Nephron (organoid): ENCODE measurements around the gene PRF1.

ENCODE experiments used
- H3K27ac Mint-ChIP-seq, 3 experiments: 2 replicates each; pipeline ENCODE4 v1.8.0; 2020; ENCODE audit warnings: mixed read lengths in 3 of 3, mild to moderate bottlenecking in 2 of 3, moderate library complexity in 1 of 3
- H3K27me3 Mint-ChIP-seq: 2 replicates; pipeline ENCODE4 v1.8.0; 2021; ENCODE audit warnings: low read depth, mild to moderate bottlenecking, moderate library complexity, mixed read lengths
- H3K36me3 Mint-ChIP-seq: 2 replicates; pipeline ENCODE4 v1.8.0; 2020; ENCODE audit warnings: low read depth, mixed read lengths
- H3K4me1 Mint-ChIP-seq: 2 replicates; pipeline ENCODE4 v1.8.0; 2020; ENCODE audit warnings: mixed read lengths
- H3K4me3 Mint-ChIP-seq, 3 experiments: 2 replicates each; pipeline ENCODE4 v1.8.0; 2020; ENCODE audit warnings: mild to moderate bottlenecking in 3 of 3, mixed read lengths in 3 of 3, moderate library complexity in 2 of 3
- H3K9me3 Mint-ChIP-seq: 2 replicates; pipeline ENCODE4 v1.8.0; 2020; ENCODE audit warnings: mixed read lengths
- TF ChIP-seq, protein P1 (sequence below), 3 experiments: fragments of 200-600 bp; sonication (generic); IDR thresholded peaks; one replicate each; pipeline ENCODE4 v1.5.0; 2021; ENCODE audit warnings: antibody characterized with exemption in 3 of 3; ENCODE audit not compliant: unreplicated experiment in 3 of 3

The PRF1 gene

DNA sequence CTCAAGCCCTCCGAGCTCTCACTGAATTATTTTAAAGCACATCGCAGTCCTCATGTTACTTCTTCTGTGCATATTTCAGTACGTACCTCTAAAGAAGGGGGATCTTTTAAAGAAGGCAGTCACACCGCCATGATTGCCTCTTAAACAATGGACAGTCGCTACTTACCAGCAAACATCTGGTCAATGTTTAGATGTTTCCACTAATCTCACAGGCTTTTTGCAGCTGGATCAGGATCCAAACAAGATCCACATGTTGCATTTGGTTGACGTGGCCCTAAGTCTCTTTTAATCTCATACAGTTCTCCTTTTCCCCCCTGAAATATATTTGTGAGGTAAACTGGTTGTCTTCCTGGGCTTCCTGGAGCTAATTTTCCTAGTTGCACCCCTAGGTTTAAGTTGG is 50.0 kb downstream of the PRF1 start:
- TF ChIP-seq, protein P1, sequence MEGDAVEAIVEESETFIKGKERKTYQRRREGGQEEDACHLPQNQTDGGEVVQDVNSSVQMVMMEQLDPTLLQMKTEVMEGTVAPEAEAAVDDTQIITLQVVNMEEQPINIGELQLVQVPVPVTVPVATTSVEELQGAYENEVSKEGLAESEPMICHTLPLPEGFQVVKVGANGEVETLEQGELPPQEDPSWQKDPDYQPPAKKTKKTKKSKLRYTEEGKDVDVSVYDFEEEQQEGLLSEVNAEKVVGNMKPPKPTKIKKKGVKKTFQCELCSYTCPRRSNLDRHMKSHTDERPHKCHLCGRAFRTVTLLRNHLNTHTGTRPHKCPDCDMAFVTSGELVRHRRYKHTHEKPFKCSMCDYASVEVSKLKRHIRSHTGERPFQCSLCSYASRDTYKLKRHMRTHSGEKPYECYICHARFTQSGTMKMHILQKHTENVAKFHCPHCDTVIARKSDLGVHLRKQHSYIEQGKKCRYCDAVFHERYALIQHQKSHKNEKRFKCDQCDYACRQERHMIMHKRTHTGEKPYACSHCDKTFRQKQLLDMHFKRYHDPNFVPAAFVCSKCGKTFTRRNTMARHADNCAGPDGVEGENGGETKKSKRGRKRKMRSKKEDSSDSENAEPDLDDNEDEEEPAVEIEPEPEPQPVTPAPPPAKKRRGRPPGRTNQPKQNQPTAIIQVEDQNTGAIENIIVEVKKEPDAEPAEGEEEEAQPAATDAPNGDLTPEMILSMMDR (IDR thresholded peaks at IDR 0.05; ENCODE audit: unreplicated experiment in 3 of 3): no peak
- H3K4me3 Mint-ChIP-seq: no peak overlapping the region
- H3K4me1 Mint-ChIP-seq: peaks cover 27% of the 10 kb centered on the region
- no peaks in the 10 kb centered on the region for H3K9me3 Mint-ChIP-seq
- H3K27ac Mint-ChIP-seq: peak overlapping the region; percentile 37 to 69 (median 52)
- H3K27me3 Mint-ChIP-seq: no peaks in the 10 kb centered on the region
- no peaks in the 10 kb centered on the region for H3K36me3 Mint-ChIP-seq

DNA sequence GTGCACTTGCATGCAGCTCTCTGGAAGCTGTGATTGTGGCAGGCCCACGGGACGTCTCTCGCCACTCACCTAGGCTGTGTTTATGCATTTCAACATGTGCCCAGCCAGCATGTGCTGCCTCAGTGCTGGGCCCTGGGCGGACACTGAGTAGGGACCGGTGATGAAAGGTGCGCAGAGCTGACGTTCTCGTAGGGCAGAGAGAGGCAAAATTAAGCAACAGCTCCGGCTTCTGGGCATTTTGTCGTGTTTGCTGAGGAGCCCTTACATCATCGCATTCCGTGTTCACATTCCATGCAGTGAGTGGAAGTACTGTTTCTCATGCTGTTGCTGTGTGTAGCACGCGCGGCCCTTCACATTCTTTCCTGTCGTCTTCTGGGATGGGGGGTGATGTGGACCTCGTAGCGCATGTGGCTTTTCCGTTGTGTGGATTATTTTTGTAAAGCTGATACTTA is 50.5 kb downstream of the PRF1 start:
- no peaks in the 10 kb centered on the region for H3K9me3 Mint-ChIP-seq
- no peaks in the 10 kb centered on the region for H3K36me3 Mint-ChIP-seq
- peaks cover 27% of the 10 kb centered on the region for H3K4me1 Mint-ChIP-seq
- peak overlapping the region; percentile 37 to 69 (median 52) for H3K27ac Mint-ChIP-seq
- H3K4me3 Mint-ChIP-seq: no peak overlapping the region
- H3K27me3 Mint-ChIP-seq: no peaks in the 10 kb centered on the region
- TF ChIP-seq, protein P1 (IDR thresholded peaks at IDR 0.05; ENCODE audit: unreplicated experiment in 3 of 3): no peak

DNA sequence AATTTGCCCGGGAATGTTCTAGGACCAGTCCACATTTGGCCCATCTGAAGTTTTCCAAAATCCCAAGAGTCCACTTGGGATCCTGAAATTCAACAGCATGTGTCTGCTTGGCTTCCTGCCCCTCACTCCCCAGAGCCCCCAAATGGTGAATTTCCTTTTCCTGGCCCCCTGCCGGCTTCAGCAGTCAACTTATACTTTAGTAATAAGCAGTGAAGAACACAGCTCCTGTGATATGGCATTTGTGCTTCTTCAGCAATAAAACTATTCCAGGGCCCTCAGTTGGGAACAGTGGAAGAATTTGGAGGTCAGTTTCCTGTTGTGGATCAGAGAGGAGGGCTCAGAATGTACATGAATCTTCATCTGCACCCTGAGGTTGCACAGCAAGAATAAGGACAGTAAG is 51.1 kb downstream of the PRF1 start:
- peaks cover 27% of the 10 kb centered on the region for H3K4me1 Mint-ChIP-seq
- TF ChIP-seq, protein P1 (IDR thresholded peaks at IDR 0.05; ENCODE audit: unreplicated experiment in 3 of 3): peak in 2 of 3 experiments; percentile 7 to 31

DNA sequence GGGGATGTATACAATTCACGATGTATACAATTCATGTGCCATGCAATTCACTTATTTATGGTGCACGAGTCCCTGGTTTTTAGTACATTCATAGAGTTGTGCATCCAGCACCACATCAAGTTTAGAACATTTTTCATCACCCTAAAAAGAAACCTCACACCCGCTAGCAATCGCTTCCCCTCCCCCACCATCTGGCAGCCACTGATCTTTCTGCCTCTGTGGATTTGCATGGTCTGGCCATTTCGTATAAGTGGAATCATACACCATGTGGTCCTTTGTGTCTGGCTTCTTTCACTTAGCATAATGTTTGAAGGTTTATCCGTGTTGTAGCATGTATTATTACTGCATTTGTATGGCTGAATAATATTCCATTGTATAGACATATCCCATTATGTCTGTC is 52.1 kb downstream of the PRF1 start:
- Mint-ChIP-seq H3K27me3 (no peaks in the 10 kb centered on the region), H3K36me3 (no peaks in the 10 kb centered on the region)
- TF ChIP-seq, protein P1 (IDR thresholded peaks at IDR 0.05; ENCODE audit: unreplicated experiment in 3 of 3): no peak

More for the DNA sequence above, 51.1 kb downstream of the PRF1 start:
- H3K36me3 Mint-ChIP-seq: no peaks in the 10 kb centered on the region
- H3K9me3 Mint-ChIP-seq: no peaks in the 10 kb centered on the region
- H3K27me3 Mint-ChIP-seq: no peaks in the 10 kb centered on the region
- peak overlapping the region; percentile 37 to 69 (median 52) for H3K27ac Mint-ChIP-seq
- no peak overlapping the region for H3K4me3 Mint-ChIP-seq

DNA sequence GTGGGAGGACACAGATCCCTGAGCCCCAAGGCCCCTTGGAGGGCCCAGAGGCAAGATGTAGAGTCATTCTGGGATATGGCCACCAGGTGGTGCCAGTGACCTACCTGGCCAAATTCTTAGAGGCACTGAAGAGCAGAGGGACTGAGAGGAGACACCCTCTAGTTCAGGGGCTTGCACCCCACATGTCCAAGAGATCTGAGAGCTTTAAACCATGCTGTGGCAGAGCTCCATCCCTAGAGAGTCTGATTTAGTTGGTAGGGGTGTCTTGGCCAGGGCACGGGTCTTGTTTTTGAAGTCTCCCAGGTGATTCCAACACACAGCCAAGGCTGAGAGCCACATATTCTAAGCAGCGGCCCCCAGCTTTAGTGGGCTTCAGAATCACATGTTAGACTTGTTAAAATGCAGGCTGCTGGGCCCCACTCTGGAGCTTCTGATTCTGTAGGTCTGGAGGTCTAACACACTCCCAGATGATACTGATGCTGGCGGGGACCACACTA is 52.5 kb downstream of the PRF1 start:
- Mint-ChIP-seq H3K27ac (peak overlapping the region; percentile 7 to 32 (median 23)), H3K4me1 (peaks cover 27% of the 10 kb centered on the region), H3K4me3 (no peak overlapping the region), H3K27me3 (no peaks in the 10 kb centered on the region), H3K9me3 (no peaks in the 10 kb centered on the region), H3K36me3 (no peaks in the 10 kb centered on the region)
- TF ChIP-seq, protein P1 (IDR thresholded peaks at IDR 0.05; ENCODE audit: unreplicated experiment in 3 of 3): peak; percentile 86 to 93 (median 87)

More for the DNA sequence above, 52.1 kb downstream of the PRF1 start:
- H3K4me1 Mint-ChIP-seq: peaks cover 27% of the 10 kb centered on the region
- H3K9me3 Mint-ChIP-seq: no peaks in the 10 kb centered on the region
- H3K4me3 Mint-ChIP-seq: no peak overlapping the region
- H3K27ac Mint-ChIP-seq: no peak overlapping the region

DNA sequence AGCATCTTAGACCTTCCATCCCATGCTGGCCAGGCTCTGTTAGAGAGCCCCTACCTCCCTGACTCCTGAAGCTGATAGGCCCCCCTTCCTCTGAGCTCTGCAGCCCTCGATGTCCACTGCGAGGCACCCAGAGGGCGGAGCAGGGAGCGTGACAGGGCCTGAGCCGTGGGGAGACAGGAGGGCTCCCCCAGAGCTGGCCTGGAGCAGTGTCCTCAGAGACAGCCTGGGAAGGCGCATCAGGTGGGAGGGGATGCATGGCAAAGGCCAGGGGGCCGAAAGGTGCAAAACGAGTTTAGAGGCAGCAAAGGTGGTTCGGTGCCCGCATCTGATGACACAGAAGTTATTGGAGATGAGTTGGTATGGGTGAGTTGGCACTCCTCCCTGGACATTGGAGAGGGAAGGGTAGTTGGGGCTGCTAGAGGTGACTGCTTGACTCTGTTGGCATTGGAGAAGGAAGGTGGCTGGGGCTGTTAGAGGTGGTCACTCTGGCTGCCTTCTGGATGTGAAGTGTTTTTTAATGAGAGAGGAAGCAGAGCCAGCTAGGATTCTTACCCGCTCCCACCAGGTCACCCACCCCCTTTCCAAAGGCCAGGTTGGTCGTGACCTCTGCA is 53.1 kb downstream of the PRF1 start:
- peaks cover 31% of the 10 kb centered on the region for H3K4me1 Mint-ChIP-seq
- H3K4me3 Mint-ChIP-seq: no peak overlapping the region
- peak overlapping the region; percentile 7 to 32 (median 23) for H3K27ac Mint-ChIP-seq
- TF ChIP-seq, protein P1 (IDR thresholded peaks at IDR 0.05; ENCODE audit: unreplicated experiment in 3 of 3): no peak
- no peaks in the 10 kb centered on the region for H3K9me3 Mint-ChIP-seq
- H3K27me3 Mint-ChIP-seq: no peaks in the 10 kb centered on the region
- no peaks in the 10 kb centered on the region for H3K36me3 Mint-ChIP-seq
